HL-60 (cell line): ENCODE measurements around the gene VWA2.

ENCODE experiments used
- DNase-seq, 2 experiments: peaks; one replicate each; pipeline ENCODE4 v3.0.0-alpha.2; 2010 to 2020; ENCODE audit warnings: low read depth in 1 of 2, low spot score in 1 of 2
- H3K27ac ChIP-seq: fragments of 250-450 bp; sonication (Bioruptor Pico); replicated peaks from 2 replicates; pipeline ENCODE4 v1.5.1; 2020; ENCODE audit warnings: mild to moderate bottlenecking, moderate library complexity
- H3K27me3 ChIP-seq: fragments of 250-450 bp; sonication (Bioruptor Pico); 2 replicates; pipeline ENCODE4 v1.5.1; 2021; ENCODE audit warnings: mild to moderate bottlenecking, moderate library complexity; ENCODE audit not compliant: insufficient read depth, poor library complexity, severe bottlenecking
- H3K4me3 ChIP-seq: replicated peaks from 2 replicates; pipeline ENCODE4 v1.5.1; 2011; ENCODE audit warnings: mild to moderate bottlenecking, control low read depth, low read length; ENCODE audit not compliant: insufficient read depth
- CTCF ChIP-seq: IDR thresholded peaks from one replicate; pipeline ENCODE4 v1.5.1; 2011; ENCODE audit warnings: low read length, control low read depth, inconsistent platforms; ENCODE audit not compliant: insufficient read depth
- GABPA ChIP-seq: IDR thresholded peaks from 2 replicates; pipeline ENCODE4 v1.6.1; 2012; ENCODE audit warnings: low read depth
- POLR2AphosphoS5 ChIP-seq: IDR thresholded peaks from 2 replicates; pipeline ENCODE4 v1.6.1; 2012; ENCODE audit warnings: low read depth
- REST ChIP-seq: IDR thresholded peaks from 2 replicates; pipeline ENCODE4 v1.6.1; 2012; ENCODE audit warnings: low read depth; ENCODE audit not compliant: insufficient replicate concordance
- SPI1 ChIP-seq: IDR thresholded peaks from 2 replicates; pipeline ENCODE4 v1.6.1; 2012; ENCODE audit warnings: low read depth, mild to moderate bottlenecking, borderline replicate concordance

The VWA2 gene

GRCh38 chr10:114295393-114295792 is 56.3 kb downstream of the VWA2 start:
- Histone ChIP-seq H3K27me3 (no peaks in the 10 kb centered on the region), H3K4me3 (no peak overlapping the region), H3K27ac (no peak overlapping the region)
- DNase-seq: no peak
- TF ChIP-seq CTCF (no peak), POLR2AphosphoS5 (no peak), SPI1 (no peak), REST (no peak), GABPA (no peak)

DNA sequence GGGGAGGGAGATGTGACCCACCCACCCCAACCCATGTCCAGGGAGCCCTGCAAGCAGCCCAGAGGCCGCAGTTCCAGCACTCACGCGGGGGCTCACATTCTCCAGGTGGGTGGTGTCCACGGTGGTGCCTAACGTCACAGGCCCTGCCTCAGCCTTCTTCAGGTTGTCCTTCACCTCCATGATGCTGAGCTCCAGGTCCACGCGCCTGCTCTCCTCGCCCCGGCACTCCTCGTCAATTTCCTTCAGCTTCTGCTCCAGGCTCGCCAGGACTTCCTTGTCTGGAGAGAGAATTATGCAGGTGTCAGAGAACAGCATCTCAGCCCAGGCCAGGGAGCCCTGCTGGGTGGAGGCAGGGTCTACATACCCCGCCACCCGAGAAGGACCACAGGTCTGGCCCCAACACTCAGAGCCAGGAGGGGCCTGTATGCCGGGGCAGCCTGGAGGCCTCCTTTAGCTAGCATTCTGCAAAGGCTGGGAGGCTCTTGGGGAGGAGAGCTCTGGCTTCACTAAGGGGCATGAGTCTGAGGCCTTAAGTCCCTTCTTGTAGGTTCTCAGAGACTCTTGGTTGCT is 58.2 kb downstream of the VWA2 start:
- Histone ChIP-seq H3K27me3 (no peaks in the 10 kb centered on the region), H3K4me3 (no peak overlapping the region), H3K27ac (no peak overlapping the region)
- TF ChIP-seq POLR2AphosphoS5: no peak
- no peak for TF ChIP-seq REST
- no peak for TF ChIP-seq SPI1
- no peak for TF ChIP-seq CTCF
- TF ChIP-seq GABPA: no peak
- DNase-seq: no peak

GRCh38 chr10:114300036-114300645 is 61.1 kb downstream of the VWA2 start:
- no peak for DNase-seq
- Histone ChIP-seq H3K27me3 (no peaks in the 10 kb centered on the region), H3K27ac (no peak overlapping the region), H3K4me3 (no peak overlapping the region)
- no peak for TF ChIP-seq GABPA
- TF ChIP-seq REST: no peak
- TF ChIP-seq POLR2AphosphoS5: no peak
- no peak for TF ChIP-seq CTCF
- TF ChIP-seq SPI1: no peak
